Calu3 (cell line): ENCODE measurements around the gene LIN7C. TPM values are rescaled to one million over a fixed set of nuclear protein-coding genes. Genes with fewer than 3 reads are reported as not detected.
A peak's percentile ranks its signal among the peaks of the same experiment; 100 is the strongest.

Experiments used
- BruUV-seq: library from RNA; stranded (reverse); fragments of 400-500 nt; replicated peaks from 2 replicates; lab custom pipeline; 2021; lab: Mats Ljungman, UMichigan
- CTCF ChIA-PET: fragments of 300-600 bp; sonication (Branson Sonifier 250); formaldehyde crosslinking; loops from one replicate; lab custom pipeline; 2022; ENCODE audit warnings: antibody characterized with exemption; lab: Charles Lee
- DNase-seq: peaks from one replicate; pipeline ENCODE4 v3.0.0; 2022
- H3K27ac Mint-ChIP-seq: one replicate; pipeline ENCODE4 v1.8.0; 2022; ENCODE audit warnings: mixed read lengths; ENCODE audit not compliant: unreplicated experiment
- H3K27me3 Mint-ChIP-seq: one replicate; pipeline ENCODE4 v1.8.0; 2022; ENCODE audit warnings: mixed read lengths; ENCODE audit not compliant: unreplicated experiment
- H3K36me3 Mint-ChIP-seq: one replicate; pipeline ENCODE4 v1.8.0; 2022; ENCODE audit warnings: mild to moderate bottlenecking, moderate library complexity, mixed read lengths; ENCODE audit not compliant: insufficient read depth, unreplicated experiment
- H3K4me1 Mint-ChIP-seq: one replicate; pipeline ENCODE4 v1.8.0; 2022; ENCODE audit warnings: mild to moderate bottlenecking, low read depth, mixed read lengths; ENCODE audit not compliant: unreplicated experiment
- H3K4me3 Mint-ChIP-seq: one replicate; pipeline ENCODE4 v1.8.0; 2022; ENCODE audit warnings: mild to moderate bottlenecking, low read depth, moderate library complexity, mixed read lengths; ENCODE audit not compliant: unreplicated experiment
- H3K9me3 Mint-ChIP-seq: one replicate; pipeline ENCODE4 v1.8.0; 2022; ENCODE audit warnings: low read depth, mixed read lengths; ENCODE audit not compliant: unreplicated experiment
- CTCF ChIP-seq: fragments of 200-600 bp; IDR thresholded peaks from one replicate; pipeline ENCODE4 v1.8.0; 2022; ENCODE audit warnings: antibody characterized with exemption; ENCODE audit not compliant: unreplicated experiment
- intact Hi-C: fragments of 100-400 bp; cut with micrococcal nuclease; formaldehyde crosslinking; loops from one replicate; pipeline ENCODE4 v1.10.0; 2022; ENCODE audit not compliant: unreplicated experiment
- microRNA-seq: library from miRNA; unstranded; fragments of <30 nt; microRNA quantifications from one replicate; pipeline ENCODE4 v1.2.0, GENCODE V29; 2022
- total RNA-seq: library from RNA; stranded (reverse); gene quantifications from 2 replicates; pipeline ENCODE4 v1.2.3, GENCODE V29; 2022

The LIN7C gene
- total RNA-seq, 1 experiment from 2014 or later: 43.7 TPM

DNA sequence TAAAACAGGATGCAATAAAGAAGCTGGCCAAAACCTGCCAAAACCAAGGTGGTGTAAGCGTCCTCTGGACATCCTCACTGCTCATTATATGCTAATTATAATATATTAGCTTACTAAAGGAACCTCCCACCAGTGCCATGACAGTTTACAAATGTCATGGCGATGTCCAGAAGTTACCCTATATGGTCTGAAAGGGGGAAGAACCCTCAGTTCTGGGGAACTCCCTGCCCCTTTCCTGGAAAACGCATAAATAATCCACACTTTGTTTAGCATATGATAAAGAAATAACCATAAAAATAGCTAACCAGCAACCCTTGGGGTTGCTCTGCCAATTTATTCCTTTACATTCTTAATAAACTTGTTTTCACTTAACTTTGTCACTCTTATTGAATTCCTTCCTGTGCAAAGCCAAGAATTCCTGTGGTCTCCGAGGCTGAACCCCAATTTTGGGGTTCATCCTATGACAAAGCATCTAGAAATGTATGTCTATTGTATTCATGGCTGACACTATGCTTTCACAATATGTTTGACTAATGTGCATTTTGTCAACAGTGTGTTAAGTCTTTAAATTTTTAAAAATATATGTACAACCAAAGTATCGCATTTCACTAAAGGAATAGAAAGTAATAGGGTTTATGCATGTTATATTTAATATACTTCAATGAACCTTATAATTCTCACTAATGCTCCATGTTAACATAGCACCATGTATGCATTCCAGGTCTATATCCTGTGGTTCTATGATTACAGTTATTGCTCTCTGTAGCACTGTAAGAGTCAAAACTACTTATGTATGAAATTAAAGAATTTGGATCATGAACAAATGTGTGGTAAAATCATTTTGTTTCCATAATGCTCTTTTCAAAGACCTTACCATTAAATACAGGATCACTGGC lies 59.0 kb downstream of the LIN7C start:
- Mint-ChIP-seq H3K36me3 (peaks cover 5% of the 10 kb centered on the region), H3K9me3 (no peaks in the 10 kb centered on the region), H3K4me1 (peaks cover 36% of the 10 kb centered on the region), H3K27me3 (no peaks in the 10 kb centered on the region), H3K4me3 (no peak overlapping the region), H3K27ac (no peak overlapping the region)
- DNase-seq: no peak
- no peak for TF ChIP-seq CTCF
- CTCF ChIA-PET: no interaction called here
- no TSS peak for BruUV-seq
- intact Hi-C loops: no loop called here

DNA sequence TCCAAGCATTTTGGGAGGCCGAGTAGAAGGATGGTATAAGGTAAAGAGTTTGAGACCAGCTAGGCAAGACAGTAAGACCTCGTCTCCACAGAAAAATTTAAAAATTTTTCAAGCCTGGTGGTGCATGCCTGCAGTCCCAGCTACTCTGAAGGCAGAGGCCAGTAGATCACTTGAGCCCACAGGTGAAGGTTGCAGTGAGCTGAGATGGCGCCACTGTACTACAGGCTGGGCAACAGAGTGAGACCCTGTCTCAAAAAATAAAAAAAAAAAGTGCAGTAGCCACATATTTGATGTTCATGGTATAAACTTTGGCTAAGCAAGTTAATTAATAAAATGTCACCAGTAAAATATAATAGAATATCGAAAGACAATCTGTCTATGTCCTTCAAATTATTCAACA lies 60.9 kb downstream of the LIN7C start:
- BruUV-seq: no TSS peak
- Mint-ChIP-seq H3K36me3 (peaks cover 5% of the 10 kb centered on the region), H3K4me3 (no peak overlapping the region), H3K27me3 (no peaks in the 10 kb centered on the region), H3K4me1 (peaks cover 32% of the 10 kb centered on the region), H3K27ac (no peak overlapping the region), H3K9me3 (peaks cover 3% of the 10 kb centered on the region)
- TF ChIP-seq CTCF: no peak
- DNase-seq: no peak
- CTCF ChIA-PET: interaction anchor here (2.0 kb wide), 1 partner anchor 10 kb away, joined by 8 read pairs; no protein-coding TSS in a partner anchor
- intact Hi-C loops: no loop called here

DNA sequence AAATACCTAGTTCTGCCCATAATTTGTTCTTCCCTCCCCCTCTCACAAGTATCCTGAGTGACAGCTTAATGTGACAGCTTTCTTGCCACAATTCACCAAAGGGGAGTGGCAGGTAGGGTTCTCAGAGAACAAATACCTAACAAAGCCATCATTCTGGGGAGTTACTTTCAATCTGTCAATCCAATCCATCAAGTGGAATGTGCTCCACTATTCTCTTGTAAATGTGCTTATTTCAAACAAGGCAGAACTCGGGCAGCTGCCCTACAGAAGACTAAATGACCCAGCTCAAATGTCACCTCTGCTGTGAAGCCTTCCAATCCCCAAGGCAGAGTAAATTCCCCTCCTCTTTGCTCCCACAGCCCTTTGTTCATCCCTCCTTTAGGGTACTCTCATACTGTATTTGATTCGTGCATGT lies 61.8 kb downstream of the LIN7C start:
- TF ChIP-seq CTCF: no peak
- no TSS peak for BruUV-seq
- H3K9me3 Mint-ChIP-seq: peaks cover 3% of the 10 kb centered on the region
- H3K27ac Mint-ChIP-seq: peak overlapping the region; percentile 22
- CTCF ChIA-PET: interaction anchor here (2.0 kb wide), 1 partner anchor 11 kb away, joined by 8 read pairs; no protein-coding TSS in a partner anchor
- peaks cover 5% of the 10 kb centered on the region for H3K36me3 Mint-ChIP-seq
- no peak for DNase-seq
- H3K4me3 Mint-ChIP-seq: no peak overlapping the region
- intact Hi-C loops: no loop called here
- peaks cover 32% of the 10 kb centered on the region for H3K4me1 Mint-ChIP-seq
- no peaks in the 10 kb centered on the region for H3K27me3 Mint-ChIP-seq

Small RNA genes within 50 kb of the gene (microRNA-seq; reads per million reads assigned to microRNA genes)
- gene MIR8087: not detected

Other genes starting within 250 kb of the LIN7C start
- gene CCDC34, start 143.6 kb downstream of the LIN7C start, total RNA-seq: 17.6 and 21.6 TPM in 2 replicates
- gene LGR4, start 34.0 kb downstream of the LIN7C start, total RNA-seq: 50.0 and 51.4 TPM in 2 replicates
- gene BDNF, start 193.7 kb upstream of the LIN7C start, total RNA-seq: 7.9 and 8.3 TPM in 2 replicates